Lung (tissue), 12 donors: ENCODE data around the gene PTGIS. TPM values are rescaled to one million over a fixed set of nuclear protein-coding genes. Genes with fewer than 3 reads are reported as not detected.

Experiments used
- ATAC-seq: fragments of 200-7000 bp; cut with Tn5 transposase; one replicate; pipeline ENCODE4 v1.9.1; 2020; ENCODE audit warnings: moderate number of reproducible peaks; ENCODE audit not compliant: insufficient read depth, low FRiP score
- DNase-seq, 3 donors: peaks; one replicate each; pipeline ENCODE4 v3.0.0-alpha.2; 2013 to 2017
- H3K27ac ChIP-seq, 2 donors: one replicate each; pipeline ENCODE4 v1.5.1; 2013; ENCODE audit warnings: mild to moderate bottlenecking in 2 of 2, moderate library complexity in 2 of 2, control low read depth in 1 of 2, inconsistent platforms in 1 of 2, low read depth in 1 of 2, low read length in 1 of 2
- H3K27me3 ChIP-seq, 3 donors: one replicate each; pipeline ENCODE4 v1.5.1; 2013; ENCODE audit warnings: low read length in 2 of 3; ENCODE audit not compliant: control insufficient read depth in 3 of 3, insufficient read depth in 3 of 3
- H3K36me3 ChIP-seq, 4 donors: one replicate each; pipeline ENCODE4 v1.5.1; 2013; ENCODE audit warnings: low read length in 4 of 4, mild to moderate bottlenecking in 1 of 4, moderate library complexity in 1 of 4; ENCODE audit not compliant: control insufficient read depth in 4 of 4, insufficient read depth in 4 of 4
- H3K4me1 ChIP-seq, 5 donors: one replicate each; pipeline ENCODE4 v1.5.1; 2013; ENCODE audit warnings: low read length in 5 of 5, mild to moderate bottlenecking in 2 of 5, moderate library complexity in 1 of 5; ENCODE audit not compliant: control insufficient read depth in 5 of 5, insufficient read depth in 5 of 5
- H3K4me3 ChIP-seq: one replicate; pipeline ENCODE4 v1.5.1; 2013; ENCODE audit warnings: mild to moderate bottlenecking, control low read depth, moderate library complexity
- H3K9ac ChIP-seq, 2 donors: one replicate each; pipeline ENCODE4 v1.5.1; 2013; ENCODE audit warnings: low read length in 2 of 2, control low read depth in 1 of 2; ENCODE audit not compliant: insufficient read depth in 1 of 2
- H3K9me3 ChIP-seq, 4 donors: one replicate each; pipeline ENCODE4 v1.5.1; 2013; ENCODE audit warnings: low read length in 3 of 4, mild to moderate bottlenecking in 1 of 4, moderate library complexity in 1 of 4; ENCODE audit not compliant: control insufficient read depth in 4 of 4, insufficient read depth in 3 of 4
- CTCF ChIP-seq: IDR thresholded peaks from 2 replicates; pipeline ENCODE4 v1.5.1; 2012; ENCODE audit warnings: mild to moderate bottlenecking; ENCODE audit errors: control extremely low read depth, extremely low read depth
- WGBS, 2 donors: extraction: QIAGEN DNeasy Blood & Tissue Kit; methylation state at CpG; one replicate each; pipeline ENCODE4 v1.1.7; 2013; 5-methylcytosine and 5-hydroxymethylcytosine counted together
- polyA plus RNA-seq, 2 donors: library from polyadenylated mRNA; stranded (reverse); fragments of 200-250 nt; gene quantifications; one replicate each; pipeline ENCODE4 v1.2.1, GENCODE V29; 2013
- total RNA-seq, 2 donors: library from RNA; depleted of rRNA in 1 of 2; stranded (reverse); fragments of >200 nt in 1 of 2; gene quantifications; one replicate each; pipeline ENCODE4 v1.2.1, GENCODE V29; 2014 to 2021
- donor health status: control.
- donor health status: control.
- donor health status: Bipolar disorder and iron deficiency.
- donor health status: healthy.
- donor health status: DM: yes; HTN: yes; CAD: no.

Gene PTGIS
- total and polyA plus RNA-seq, 4 donors, result 5.3 to 43.8 (median 14.9) TPM

GRCh38 chr20:49466114-49466912 lies 101.6 kb downstream of the PTGIS start:
- Histone ChIP-seq H3K9me3 (peaks cover 0 to 2% (median 0%) of the 10 kb centered on the region in 4 donors), H3K36me3 (no peaks in the 10 kb centered on the region), H3K27me3 (peaks cover 0 to 15% (median 0%) of the 10 kb centered on the region in 3 donors), H3K27ac (no peak overlapping the region), H3K9ac (no peak overlapping the region), H3K4me1 (no peaks in the 10 kb centered on the region), H3K4me3 (no peak overlapping the region)
- ATAC-seq (no peak), DNase-seq (no peak)
- WGBS, 2 donors, result 85 to 91% methylated on average over 8 of the region's 8 CpGs
- TF ChIP-seq CTCF, result no peak

- Histone ChIP-seq H3K9me3 (peaks cover 0 to 2% (median 0%) of the 10 kb centered on the region in 4 donors), H3K27ac (no peak overlapping the region), H3K36me3 (no peaks in the 10 kb centered on the region), H3K27me3 (peaks cover 0 to 6% (median 0%) of the 10 kb centered on the region in 3 donors), H3K9ac (no peak overlapping the region), H3K4me1 (no peaks in the 10 kb centered on the region), H3K4me3 (no peak overlapping the region)
- no peak for TF ChIP-seq CTCF
- WGBS, 2 donors, result 90 to 92% methylated on average over 7 of the region's 7 CpGs
- ATAC-seq (no peak), DNase-seq (no peak)
These were observed 103.4 kb downstream of the PTGIS start for GRCh38 chr20:49464556-49464955.

- ATAC-seq (no peak), DNase-seq (no peak)
- Histone ChIP-seq H3K9ac (no peak overlapping the region), H3K4me1 (no peaks in the 10 kb centered on the region), H3K9me3 (peaks cover 0 to 2% (median 0%) of the 10 kb centered on the region in 4 donors), H3K4me3 (no peak overlapping the region), H3K36me3 (no peaks in the 10 kb centered on the region), H3K27ac (no peak overlapping the region), H3K27me3 (peaks cover 0 to 2% (median 0%) of the 10 kb centered on the region in 3 donors)
- 83 to 90% methylated on average over 6 of the region's 6 CpGs for WGBS, 2 donors
- TF ChIP-seq CTCF, result no peak
These were observed 105.3 kb downstream of the PTGIS start for GRCh38 chr20:49462626-49463025.
